GM23248 (cell line): ENCODE data around the gene CALD1. TPM values are rescaled to one million over a fixed set of nuclear protein-coding genes. Genes with fewer than 3 reads are reported as not detected.
A peak's percentile ranks its signal among the peaks of the same experiment; 100 is the strongest.

Experiments
- DNase-seq: peaks from one replicate; pipeline ENCODE4 v3.0.0-alpha.2; 2015
- H2AFZ ChIP-seq: fragments of 200-600 bp; sonication (generic); 2 replicates; pipeline ENCODE4 v1.6.1; 2016; ENCODE audit warnings: antibody characterized with exemption
- H3F3A ChIP-seq: fragments of 200-600 bp; sonication (generic); 2 replicates; pipeline ENCODE4 v1.6.1; 2016; ENCODE audit warnings: mild to moderate bottlenecking, antibody characterized with exemption, mixed run types; ENCODE audit not compliant: insufficient read depth
- H3K27ac ChIP-seq: fragments of 200-600 bp; sonication (generic); 2 replicates; pipeline ENCODE4 v1.5.1; 2016; ENCODE audit warnings: mild to moderate bottlenecking
- H3K27me3 ChIP-seq: fragments of 200-600 bp; sonication (generic); replicated peaks from 2 replicates; pipeline ENCODE4 v1.6.1; 2016; ENCODE audit warnings: mild to moderate bottlenecking; ENCODE audit not compliant: insufficient read depth
- H3K36me3 ChIP-seq: fragments of 200-600 bp; sonication (generic); 2 replicates; pipeline ENCODE4 v1.6.1; 2016; ENCODE audit warnings: low read depth, mild to moderate bottlenecking
- H3K4me1 ChIP-seq: fragments of 200-600 bp; sonication (generic); 2 replicates; pipeline ENCODE4 v1.6.1; 2016; ENCODE audit warnings: mild to moderate bottlenecking; ENCODE audit not compliant: insufficient read depth
- H3K4me2 ChIP-seq: fragments of 200-600 bp; sonication (generic); one replicate; pipeline ENCODE4 v1.6.1; 2016; ENCODE audit warnings: mild to moderate bottlenecking; ENCODE audit not compliant: unreplicated experiment
- H3K4me3 ChIP-seq: fragments of 200-600 bp; sonication (generic); 2 replicates; pipeline ENCODE4 v1.5.1; 2016; ENCODE audit warnings: mild to moderate bottlenecking
- H3K79me2 ChIP-seq: fragments of 200-600 bp; sonication (generic); 2 replicates; pipeline ENCODE4 v1.6.1; 2016; ENCODE audit warnings: mild to moderate bottlenecking; ENCODE audit not compliant: insufficient read depth
- H3K9ac ChIP-seq: fragments of 200-600 bp; sonication (generic); 2 replicates; pipeline ENCODE4 v1.6.1; 2016; ENCODE audit warnings: mild to moderate bottlenecking
- H3K9me2 ChIP-seq: fragments of 200-600 bp; sonication (generic); 2 replicates; pipeline ENCODE4 v1.6.1; 2016; ENCODE audit warnings: mixed run types, mild to moderate bottlenecking, moderate library complexity; ENCODE audit not compliant: insufficient read depth
- H3K9me3 ChIP-seq: fragments of 200-600 bp; sonication (generic); one replicate; pipeline ENCODE4 v1.6.1; 2017; ENCODE audit warnings: low read depth
- H4K20me1 ChIP-seq: fragments of 200-600 bp; sonication (generic); 2 replicates; pipeline ENCODE4 v1.6.0; 2016; ENCODE audit not compliant: insufficient read depth
- EZH2 ChIP-seq: fragments of 200-600 bp; sonication (generic); IDR thresholded peaks from 2 replicates; pipeline ENCODE4 v1.6.1; 2018; ENCODE audit warnings: antibody characterized with exemption, mild to moderate bottlenecking; ENCODE audit not compliant: insufficient read depth, poor library complexity, severe bottlenecking
- EZH2phosphoT487 ChIP-seq: fragments of 200-600 bp; sonication (generic); IDR thresholded peaks from 2 replicates; pipeline ENCODE4 v1.6.1; 2018; ENCODE audit warnings: antibody characterized with exemption, moderate library complexity, mild to moderate bottlenecking, low read depth; ENCODE audit not compliant: insufficient read depth
- WGBS, 2 experiments: methylation state at CpG; one replicate each; pipeline ENCODE4 v1.1.6; 2015 to 2017; ENCODE audit warnings: low lambda C conversion rate in 2 of 2, low coverage in 1 of 2; ENCODE audit errors: missing lambda C conversion rate in 2 of 2; 5-methylcytosine and 5-hydroxymethylcytosine counted together
- in situ Hi-C: fragments of 300-500 bp; cut with MboI; formaldehyde crosslinking; loops from 2 replicates; pipeline ENCODE4 v1.15.0; 2020
- polyA plus RNA-seq: library from polyadenylated mRNA; unstranded; fragments of >200 nt; fragmentation: Nextera tagmentation; extraction: Ambion mirVana; gene quantifications from 2 replicates; pipeline ENCODE4 v1.2.1, GENCODE V29; 2016
- total RNA-seq: library from RNA; depleted of rRNA; stranded (reverse); fragments of >200 nt; shearing (Covaris generic); gene quantifications from 2 replicates; pipeline ENCODE4 v1.2.3, GENCODE V29; 2014

Gene CALD1
- total and polyA plus RNA-seq, 2 experiments from 2014 or later = 698 to 1,687 TPM

- no peak for DNase-seq
- in situ Hi-C loops = no loop called here
Observed at GRCh38 chr7:134925766-134926165, 146.3 kb downstream of the CALD1 start.

DNA sequence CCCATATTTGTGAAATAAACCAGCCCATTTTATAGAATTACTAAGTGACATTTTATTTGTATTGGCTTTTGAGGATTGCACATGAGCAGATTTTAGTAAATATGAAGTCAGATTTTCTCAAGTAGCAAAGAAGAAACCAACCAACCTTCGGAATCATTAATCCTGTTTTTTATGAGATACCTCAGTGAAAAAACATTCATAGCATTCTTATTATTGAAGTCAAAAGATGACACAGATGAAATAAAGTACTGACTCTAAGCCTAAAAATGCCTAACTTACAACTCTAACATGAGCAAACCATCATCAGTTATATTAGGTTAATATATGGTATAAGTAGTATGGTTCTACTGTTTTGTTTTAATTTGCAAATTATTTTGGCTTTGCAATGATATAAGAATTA is 147.0 kb downstream of the CALD1 start:
- peak overlapping the region; percentile 19 for H3K4me2 ChIP-seq
- WGBS, 2 experiments = 31 to 57% methylated on average over 1 of the region's 1 CpG
- peak overlapping the region; percentile 49 for H3K27ac ChIP-seq
- H3K36me3 ChIP-seq = peaks cover 44% of the 10 kb centered on the region
- peaks cover 86% of the 10 kb centered on the region for H3F3A ChIP-seq
- in situ Hi-C loops = no loop called here
- peaks cover 32% of the 10 kb centered on the region for H3K4me1 ChIP-seq
- no peaks in the 10 kb centered on the region for H3K9me3 ChIP-seq
- H3K4me3 ChIP-seq = no peak overlapping the region
- H4K20me1 ChIP-seq = no peaks in the 10 kb centered on the region
- TF ChIP-seq EZH2phosphoT487 = no peak
- TF ChIP-seq EZH2 = no peak
- peak; percentile 63 for DNase-seq
- H3K9ac ChIP-seq = no peak overlapping the region
- peaks cover 98% of the 10 kb centered on the region for H3K79me2 ChIP-seq
- H3K9me2 ChIP-seq = no peaks in the 10 kb centered on the region
- no peak overlapping the region for H2AFZ ChIP-seq
- no peaks in the 10 kb centered on the region for H3K27me3 ChIP-seq

More at GRCh38 chr7:134925766-134926165, 146.3 kb downstream of the CALD1 start:
- H3K79me2 ChIP-seq = peaks cover 98% of the 10 kb centered on the region
- 96 to 98% methylated on average over 5 of the region's 5 CpGs for WGBS, 2 experiments
- TF ChIP-seq EZH2phosphoT487 (no peak), EZH2 (no peak)
- peaks cover 40% of the 10 kb centered on the region for H3K36me3 ChIP-seq
- H3K4me3 ChIP-seq = no peak overlapping the region
- H3K27me3 ChIP-seq = no peaks in the 10 kb centered on the region
- peaks cover 32% of the 10 kb centered on the region for H3K4me1 ChIP-seq
- H3F3A ChIP-seq = peaks cover 86% of the 10 kb centered on the region
- peak overlapping the region; percentile 49 for H3K27ac ChIP-seq
- no peaks in the 10 kb centered on the region for H3K9me2 ChIP-seq
- no peak overlapping the region for H2AFZ ChIP-seq
- H4K20me1 ChIP-seq = no peaks in the 10 kb centered on the region
- no peak overlapping the region for H3K9ac ChIP-seq
- H3K4me2 ChIP-seq = no peak overlapping the region
- H3K9me3 ChIP-seq = no peaks in the 10 kb centered on the region

DNA sequence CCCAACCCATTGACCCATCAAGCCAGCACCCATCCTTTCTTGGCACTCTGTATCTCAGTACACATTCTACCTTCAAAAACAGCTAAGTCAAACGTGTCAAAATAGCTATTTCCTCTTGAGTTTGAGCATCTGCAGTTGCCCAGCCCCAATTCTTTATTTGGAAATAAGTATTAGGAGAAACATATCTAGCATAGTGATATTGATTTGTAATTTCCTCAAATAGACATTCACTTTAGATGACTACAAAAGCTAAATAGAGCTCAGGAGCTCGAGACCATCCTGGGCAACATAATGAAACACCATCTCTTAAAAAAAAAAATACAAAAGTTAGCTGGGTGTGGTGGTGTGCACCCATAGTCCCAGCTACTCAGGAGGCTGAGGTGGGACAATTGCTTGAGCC is 147.6 kb downstream of the CALD1 start:
- H3K4me1 ChIP-seq = peaks cover 36% of the 10 kb centered on the region
- 54 to 56% methylated on average over 2 of the region's 2 CpGs for WGBS, 2 experiments
- in situ Hi-C loops = no loop called here
- no peak overlapping the region for H3K9ac ChIP-seq
- no peaks in the 10 kb centered on the region for H3K27me3 ChIP-seq
- peaks cover 98% of the 10 kb centered on the region for H3K79me2 ChIP-seq
- H3F3A ChIP-seq = peaks cover 86% of the 10 kb centered on the region
- no peaks in the 10 kb centered on the region for H3K9me2 ChIP-seq
- H2AFZ ChIP-seq = no peak overlapping the region
- no peak for DNase-seq
- TF ChIP-seq EZH2phosphoT487 (no peak), EZH2 (no peak)
- no peak overlapping the region for H3K4me2 ChIP-seq
- peaks cover 51% of the 10 kb centered on the region for H3K36me3 ChIP-seq
- H3K27ac ChIP-seq = peak overlapping the region; percentile 49
- H3K4me3 ChIP-seq = no peak overlapping the region
- H3K9me3 ChIP-seq = no peaks in the 10 kb centered on the region
- H4K20me1 ChIP-seq = no peaks in the 10 kb centered on the region

GRCh38 chr7:134927723-134928122 is 148.3 kb downstream of the CALD1 start:
- Histone ChIP-seq H3K27me3 (no peaks in the 10 kb centered on the region), H3K4me2 (no peak overlapping the region), H3K27ac (no peak overlapping the region), H3K9me2 (no peaks in the 10 kb centered on the region), H2AFZ (no peak overlapping the region), H3K4me3 (no peak overlapping the region), H3K4me1 (peaks cover 36% of the 10 kb centered on the region), H3K79me2 (peaks cover 98% of the 10 kb centered on the region), H3K9ac (no peak overlapping the region), H3F3A (peaks cover 86% of the 10 kb centered on the region), H4K20me1 (no peaks in the 10 kb centered on the region), H3K9me3 (no peaks in the 10 kb centered on the region), H3K36me3 (peaks cover 57% of the 10 kb centered on the region)
- WGBS, 2 experiments = 97 to 100% methylated on average over 3 of the region's 3 CpGs
- no peak for DNase-seq
- TF ChIP-seq EZH2 (no peak), EZH2phosphoT487 (no peak)
- in situ Hi-C loops = no loop called here

DNA sequence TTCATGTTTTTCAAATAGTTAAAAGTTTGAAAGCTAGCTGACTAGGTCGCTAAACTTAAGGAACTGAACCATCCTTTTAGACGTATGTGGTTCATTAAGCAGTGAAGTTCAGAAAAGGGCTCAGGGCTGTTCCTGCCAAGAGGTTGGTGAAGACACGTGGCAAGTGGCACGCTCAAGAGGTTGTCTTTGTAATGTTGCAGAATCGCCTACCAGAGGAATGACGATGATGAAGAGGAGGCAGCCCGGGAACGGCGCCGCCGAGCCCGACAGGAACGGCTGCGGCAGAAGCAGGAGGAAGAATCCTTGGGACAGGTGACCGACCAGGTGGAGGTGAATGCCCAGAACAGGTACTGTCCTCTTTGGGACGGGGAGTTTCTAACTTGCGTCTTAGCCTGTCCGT is 149.1 kb downstream of the CALD1 start:
- no peak for DNase-seq
- no peak overlapping the region for H2AFZ ChIP-seq
- 0 out of 2 replicates have a peak overlapping the region, but pooled peaks have one; percentile 17 for H3K27ac ChIP-seq
- peaks cover 36% of the 10 kb centered on the region for H3K4me1 ChIP-seq
- peaks cover 85% of the 10 kb centered on the region for H3F3A ChIP-seq
- H3K79me2 ChIP-seq = peaks cover 98% of the 10 kb centered on the region
- in situ Hi-C loops = no loop called here
- WGBS, 2 experiments = 90 to 92% methylated on average over 18 of the region's 18 CpGs
- H3K9me3 ChIP-seq = no peaks in the 10 kb centered on the region
- no peak overlapping the region for H3K9ac ChIP-seq
- H4K20me1 ChIP-seq = no peaks in the 10 kb centered on the region
- no peaks in the 10 kb centered on the region for H3K9me2 ChIP-seq
- no peaks in the 10 kb centered on the region for H3K27me3 ChIP-seq
- TF ChIP-seq EZH2phosphoT487 = no peak
- no peak for TF ChIP-seq EZH2
- no peak overlapping the region for H3K4me2 ChIP-seq
- H3K4me3 ChIP-seq = no peak overlapping the region
- peaks cover 66% of the 10 kb centered on the region for H3K36me3 ChIP-seq
